ENCODE measurements around the gene TFAP2A. TPM values are rescaled to one million over a fixed set of nuclear protein-coding genes. Genes with fewer than 3 reads are reported as not detected.

The TFAP2A gene
- polyA plus RNA-seq, 3 donors: not detected

DNA sequence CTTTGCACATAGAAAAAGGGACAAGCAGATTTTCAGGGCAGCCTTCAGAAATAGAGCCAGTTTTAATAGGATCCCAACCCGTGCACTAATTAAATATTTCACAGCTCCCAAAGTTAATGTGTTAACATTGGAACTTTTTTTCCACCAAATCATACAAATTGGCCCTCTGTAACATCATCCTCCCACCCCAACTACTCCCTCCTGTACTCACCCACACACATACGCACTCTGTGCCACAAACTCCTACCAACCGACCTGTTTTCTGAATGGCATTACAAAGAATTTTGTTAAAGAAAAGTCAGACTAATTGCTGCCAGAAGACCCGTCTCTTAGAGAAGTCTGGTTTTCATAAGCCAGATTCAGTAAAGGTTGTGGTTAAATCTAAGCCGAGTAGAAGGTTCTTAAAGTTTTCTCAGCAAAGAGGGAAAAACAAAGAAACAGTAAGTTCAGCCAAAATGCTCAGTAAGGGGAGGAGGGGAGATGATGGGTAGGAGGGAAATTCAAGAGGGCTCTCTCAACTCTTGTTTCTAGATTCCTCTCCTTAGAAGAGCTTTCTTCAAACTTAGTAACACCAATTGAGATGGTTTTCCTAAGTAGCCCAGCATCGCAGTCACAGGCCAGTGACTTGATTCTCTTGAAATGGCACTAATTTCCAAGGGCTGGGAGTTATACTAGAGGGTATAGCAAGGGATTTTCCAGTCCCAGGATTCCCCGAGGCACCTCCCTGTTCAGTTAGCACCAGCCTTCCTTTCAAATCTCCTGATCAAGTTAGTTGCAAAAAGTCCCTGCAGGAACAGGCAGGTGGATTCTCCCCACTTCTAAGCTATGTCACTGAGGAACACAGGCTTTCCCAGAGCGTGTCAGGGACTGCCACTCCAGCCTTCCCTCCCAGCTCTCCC, 27.9 kb downstream of the TFAP2A start:
- intact Hi-C loops (cut with micrococcal nuclease): no loop called here
- no peak overlapping the region for H3K9ac ChIP-seq (ENCODE audit: insufficient read depth, low read length, poor library complexity, severe bottlenecking)
- WGBS (ENCODE audit: insufficient coverage): 10% methylated on average over 3 of the region's 8 CpGs
- H4K20me1 ChIP-seq (ENCODE audit: insufficient read depth, low read length): no peaks in the 10 kb centered on the region
- H3K9me3 ChIP-seq (replicated peaks in 1 of 2; ENCODE audit: control insufficient read depth in 1 of 2, insufficient read depth in 1 of 2, low read length in 2 of 2): peaks cover 16 to 94% of the 10 kb centered on the region in 2 donors
- H3K4me3 Mint-ChIP-seq: peak overlapping the region in 1 of 2 donors; percentile 53
- H3K27ac Mint-ChIP-seq: no peak overlapping the region
- no peak overlapping the region for H3K4me2 ChIP-seq (replicated peaks; ENCODE audit: extremely low read depth, low read length, poor library complexity, severe bottlenecking)
- H3K36me3 ChIP-seq (replicated peaks in 1 of 2; ENCODE audit: control insufficient read depth in 1 of 2, insufficient read depth in 2 of 2, low read length in 2 of 2): no peaks in the 10 kb centered on the region
- peaks cover 96 to 100% of the 10 kb centered on the region in 2 donors for H3K27me3 ChIP-seq (ENCODE audit: control insufficient read depth in 2 of 2, insufficient read depth in 2 of 2, low read length in 2 of 2)
- H3K79me2 ChIP-seq (ENCODE audit: insufficient read depth, low read length): no peaks in the 10 kb centered on the region
- H3K9me3 Mint-ChIP-seq: peaks cover 9 to 73% (median 59%) of the 10 kb centered on the region in 7 donors
- DNase-seq: no peak
- H2AFZ ChIP-seq (ENCODE audit: insufficient read depth, low read depth, low read length, poor library complexity, severe bottlenecking): no peak overlapping the region
- TF ChIP-seq, protein P1, sequence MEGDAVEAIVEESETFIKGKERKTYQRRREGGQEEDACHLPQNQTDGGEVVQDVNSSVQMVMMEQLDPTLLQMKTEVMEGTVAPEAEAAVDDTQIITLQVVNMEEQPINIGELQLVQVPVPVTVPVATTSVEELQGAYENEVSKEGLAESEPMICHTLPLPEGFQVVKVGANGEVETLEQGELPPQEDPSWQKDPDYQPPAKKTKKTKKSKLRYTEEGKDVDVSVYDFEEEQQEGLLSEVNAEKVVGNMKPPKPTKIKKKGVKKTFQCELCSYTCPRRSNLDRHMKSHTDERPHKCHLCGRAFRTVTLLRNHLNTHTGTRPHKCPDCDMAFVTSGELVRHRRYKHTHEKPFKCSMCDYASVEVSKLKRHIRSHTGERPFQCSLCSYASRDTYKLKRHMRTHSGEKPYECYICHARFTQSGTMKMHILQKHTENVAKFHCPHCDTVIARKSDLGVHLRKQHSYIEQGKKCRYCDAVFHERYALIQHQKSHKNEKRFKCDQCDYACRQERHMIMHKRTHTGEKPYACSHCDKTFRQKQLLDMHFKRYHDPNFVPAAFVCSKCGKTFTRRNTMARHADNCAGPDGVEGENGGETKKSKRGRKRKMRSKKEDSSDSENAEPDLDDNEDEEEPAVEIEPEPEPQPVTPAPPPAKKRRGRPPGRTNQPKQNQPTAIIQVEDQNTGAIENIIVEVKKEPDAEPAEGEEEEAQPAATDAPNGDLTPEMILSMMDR (IDR thresholded peaks at IDR 0.05): no peak
- H3K27ac ChIP-seq (ENCODE audit: low read depth in 1 of 2, low read length in 2 of 2): no peak overlapping the region
- peaks cover 98 to 100% (median 99%) of the 10 kb centered on the region in 3 donors for H3K27me3 Mint-ChIP-seq (ENCODE audit: low read depth in 3 of 3)
- H3K4me1 ChIP-seq (ENCODE audit: control insufficient read depth in 1 of 2, insufficient read depth in 2 of 2, low read length in 2 of 2): no peaks in the 10 kb centered on the region
- H3K36me3 Mint-ChIP-seq: peaks cover 0 to 16% of the 10 kb centered on the region in 2 donors
- H3K4me1 Mint-ChIP-seq: peaks cover 17% of the 10 kb centered on the region
- H3K4me3 ChIP-seq (replicated peaks in 1 of 3; ENCODE audit: low read depth in 2 of 3, low read length in 3 of 3): no peak overlapping the region

DNA sequence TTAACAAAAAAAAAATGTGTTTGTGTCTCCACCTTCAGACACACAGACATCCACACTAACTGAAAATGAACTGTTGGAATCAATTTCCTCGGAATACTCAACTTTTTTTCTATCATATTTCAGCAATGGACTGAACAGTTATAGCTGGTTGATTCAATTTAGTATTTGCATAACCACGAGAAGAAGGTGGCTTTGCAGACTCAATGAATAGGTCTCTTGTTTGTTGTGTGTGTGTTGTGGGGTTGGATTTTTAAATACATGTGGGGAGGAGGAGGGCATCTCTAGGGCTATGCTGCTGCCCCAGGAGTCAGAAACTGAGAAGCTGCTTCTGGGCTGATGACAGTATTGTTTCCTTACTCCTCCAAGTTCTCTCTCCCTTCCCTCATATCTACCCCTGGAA, 28.7 kb downstream of the TFAP2A start:
- intact Hi-C loops (cut with micrococcal nuclease): no loop called here

More for the DNA sequence above, 28.7 kb downstream of the TFAP2A start:
- Histone ChIP-seq H3K4me2 (replicated peaks; ENCODE audit: extremely low read depth, low read length, poor library complexity, severe bottlenecking) (no peak overlapping the region), H3K9me3 (replicated peaks in 1 of 2; ENCODE audit: control insufficient read depth in 1 of 2, insufficient read depth in 1 of 2, low read length in 2 of 2) (peaks cover 13 to 94% of the 10 kb centered on the region in 2 donors), H3K4me3 (replicated peaks in 1 of 3; ENCODE audit: low read depth in 2 of 3, low read length in 3 of 3) (no peak overlapping the region), H3K9ac (ENCODE audit: insufficient read depth, low read length, poor library complexity, severe bottlenecking) (no peak overlapping the region), H3K36me3 (replicated peaks in 1 of 2; ENCODE audit: control insufficient read depth in 1 of 2, insufficient read depth in 2 of 2, low read length in 2 of 2) (no peaks in the 10 kb centered on the region), H3K4me1 (ENCODE audit: control insufficient read depth in 1 of 2, insufficient read depth in 2 of 2, low read length in 2 of 2) (no peaks in the 10 kb centered on the region), H3K27me3 (ENCODE audit: control insufficient read depth in 2 of 2, insufficient read depth in 2 of 2, low read length in 2 of 2) (peaks cover 96 to 100% of the 10 kb centered on the region in 2 donors), H3K79me2 (ENCODE audit: insufficient read depth, low read length) (no peaks in the 10 kb centered on the region), H4K20me1 (ENCODE audit: insufficient read depth, low read length) (no peaks in the 10 kb centered on the region), H3K27ac (ENCODE audit: low read depth in 1 of 2, low read length in 2 of 2) (no peak overlapping the region), H2AFZ (ENCODE audit: insufficient read depth, low read depth, low read length, poor library complexity, severe bottlenecking) (no peak overlapping the region)
- 0% methylated on average over 1 of the region's 2 CpGs for WGBS (ENCODE audit: insufficient coverage)
- Mint-ChIP-seq H3K4me3 (peak overlapping the region in 1 of 2 donors; percentile 53), H3K27me3 (ENCODE audit: low read depth in 3 of 3) (peaks cover 98 to 100% (median 99%) of the 10 kb centered on the region in 3 donors), H3K27ac (no peak overlapping the region), H3K36me3 (peaks cover 0 to 16% of the 10 kb centered on the region in 2 donors), H3K4me1 (peaks cover 17% of the 10 kb centered on the region), H3K9me3 (peaks cover 9 to 68% (median 54%) of the 10 kb centered on the region in 7 donors)
- no peak for DNase-seq
- TF ChIP-seq, protein P1 (IDR thresholded peaks at IDR 0.05): no peak
